A549 (cell line): ENCODE results near the gene PLPP6. TPM values are rescaled to one million over a fixed set of nuclear protein-coding genes. Genes with fewer than 3 reads are reported as not detected.

ENCODE experiments used
- ATAC-seq, 2 experiments: fragments of 200-7000 bp in 1 of 2; fragments of >200 bp in 1 of 2; cut with Nextera tagmentation in 1 of 2; cut with Tn5 transposase in 1 of 2; 3 replicates each; pipeline versions ENCODE4 v1.8.0 to v1.9.1; 2018 to 2020; ENCODE audit warnings: mild to moderate bottlenecking in 1 of 2, moderate library complexity in 1 of 2
- CTCF ChIA-PET: fragments of 300-600 bp; sonication (Branson Sonifier 250); formaldehyde crosslinking; extraction: SDS; loops from one replicate; lab custom pipeline; 2021; ENCODE audit warnings: antibody characterized with exemption, inconsistent platforms; lab: Yijun Ruan, JAX
- POLR2A ChIA-PET: fragments of 350-600 bp; formaldehyde crosslinking; extraction: SDS; loops from one replicate; lab custom pipeline; 2021; ENCODE audit warnings: antibody characterized with exemption, inconsistent platforms; lab: Yijun Ruan, JAX
- DNase-seq, 2 experiments: peaks; one replicate each; pipeline versions ENCODE4 v3.0.0 to v3.0.0-alpha.2; 2011 to 2016; ENCODE audit warnings: low read depth in 1 of 2, low spot score in 1 of 2
- FAIRE-seq: peaks from 2 replicates; lab custom pipeline; 2011; peaks lifted over from hg19 to GRCh38; lab: Jason Lieb, UNC
- H3K27ac ChIP-seq, 2 experiments: fragments of >200 bp; sonication (Bioruptor Twin); formaldehyde crosslinking; 3 replicates each; pipeline ENCODE4 v1.5.1; 2016 to 2017
- H3K4me1 ChIP-seq: fragments of >200 bp; sonication (Bioruptor Twin); formaldehyde crosslinking; 3 replicates; pipeline ENCODE4 v1.6.1; 2016
- H3K4me2 ChIP-seq: fragments of >200 bp; sonication (Bioruptor Twin); formaldehyde crosslinking; 3 replicates; pipeline ENCODE4 v1.6.1; 2016
- H3K4me3 ChIP-seq: fragments of >200 bp; sonication (Bioruptor Twin); formaldehyde crosslinking; 3 replicates; pipeline ENCODE4 v1.5.1; 2016
- H3K9me3 ChIP-seq: fragments of >200 bp; sonication (Bioruptor Twin); formaldehyde crosslinking; 3 replicates; pipeline ENCODE4 v1.6.1; 2016
- CHD2 ChIP-seq: fragments of 150-350 bp; IDR thresholded peaks from 2 replicates; pipeline ENCODE4 v1.6.1; 2014; ENCODE audit warnings: low read length; ENCODE audit not compliant: partially characterized antibody
- CHD4 ChIP-seq: fragments of 200-600 bp; sonication (generic); IDR thresholded peaks from 2 replicates; pipeline ENCODE4 v1.6.1; 2016; ENCODE audit warnings: antibody characterized with exemption, mild to moderate bottlenecking, borderline replicate concordance
- E2F6 ChIP-seq: IDR thresholded peaks from 2 replicates; pipeline ENCODE4 v1.6.1; 2012; ENCODE audit warnings: low read depth, borderline replicate concordance
- EHMT2 ChIP-seq: fragments of 200-600 bp; sonication (generic); IDR thresholded peaks from 2 replicates; pipeline ENCODE4 v1.6.1; 2016; ENCODE audit warnings: antibody characterized with exemption, low read depth, mild to moderate bottlenecking, moderate library complexity
- ELK1 ChIP-seq: fragments of 150-350 bp; IDR thresholded peaks from 2 replicates; pipeline ENCODE4 v1.6.1; 2014; ENCODE audit warnings: low read depth, mild to moderate bottlenecking, low read length
- GATA3 ChIP-seq: IDR thresholded peaks from 2 replicates; pipeline ENCODE4 v1.6.1; 2012; ENCODE audit warnings: borderline replicate concordance
- HOXB13 ChIP-seq: fragments of 250-450 bp; sonication (Bioruptor Pico); IDR thresholded peaks from 2 replicates; pipeline ENCODE4 v1.5.0; 2020; ENCODE audit warnings: low read depth, mild to moderate bottlenecking, moderate library complexity
- HOXB5 ChIP-seq: fragments of 250-450 bp; sonication (Bioruptor Pico); IDR thresholded peaks from 2 replicates; pipeline ENCODE4 v1.5.0; 2020; ENCODE audit warnings: mild to moderate bottlenecking, moderate library complexity
- JUNB ChIP-seq: fragments of >200 bp; sonication (Bioruptor Twin); formaldehyde crosslinking; IDR thresholded peaks from 2 replicates; pipeline ENCODE4 v1.6.1; 2016
- KDM1A ChIP-seq: fragments of 200-600 bp; sonication (generic); IDR thresholded peaks from 2 replicates; pipeline ENCODE4 v1.6.1; 2016; ENCODE audit warnings: low read depth, mild to moderate bottlenecking
- MAFK ChIP-seq: fragments of 450-650 bp; IDR thresholded peaks from 2 replicates; pipeline ENCODE4 v1.6.1; 2014; ENCODE audit not compliant: partially characterized antibody
- MYC ChIP-seq: IDR thresholded peaks from 2 replicates; pipeline ENCODE4 v1.6.1; 2012; ENCODE audit warnings: mild to moderate bottlenecking, inconsistent platforms, low read length, improper control_type of control experiment, borderline replicate concordance
- RAD21 ChIP-seq, 2 experiments: fragments of >200 bp in 1 of 2; sonication (Bioruptor Twin) in 1 of 2; formaldehyde crosslinking in 1 of 2; IDR thresholded peaks in 1 of 2; conservative IDR thresholded peaks in 1 of 2; 2 replicates in 1 of 2; 3 replicates in 1 of 2; pipeline ENCODE4 v1.6.1; 2012 to 2018; ENCODE audit warnings: inconsistent platforms in 1 of 2
- RFX5 ChIP-seq: fragments of 450-650 bp; IDR thresholded peaks from 2 replicates; pipeline ENCODE4 v1.7.1; 2014; ENCODE audit warnings: antibody characterized with exemption, mild to moderate bottlenecking, moderate library complexity
- RNF2 ChIP-seq: fragments of 200-600 bp; sonication (generic); IDR thresholded peaks from 2 replicates; pipeline ENCODE4 v1.6.1; 2016; ENCODE audit warnings: low read depth, mild to moderate bottlenecking, antibody characterized with exemption, moderate library complexity, borderline replicate concordance
- USF2 ChIP-seq: fragments of 450-650 bp; IDR thresholded peaks from 2 replicates; pipeline ENCODE4 v1.6.1; 2014; ENCODE audit warnings: antibody characterized with exemption
- ZNF302 ChIP-seq: fragments of 250-450 bp; sonication (Bioruptor Pico); IDR thresholded peaks from 2 replicates; pipeline ENCODE4 v1.9.0; 2021; ENCODE audit warnings: inconsistent platforms, mild to moderate bottlenecking, moderate library complexity
- WGBS: methylation state at CpG from one replicate; pipeline ENCODE4 v1.1.6; 2017; ENCODE audit errors: missing lambda C conversion rate; 5-methylcytosine and 5-hydroxymethylcytosine counted together
- polyA plus RNA-seq, 4 experiments: library from polyadenylated mRNA; depleted of rRNA in 3 of 4; stranded (reverse); fragments of >200 nt; fragmentation: RNase III in 1 of 4; extraction: RNeasy Plus Mini Kit Qiagen cat#74134 plus additional on column Dnase treatment in 1 of 4; gene quantifications; 2 replicates in 3 of 4; 3 replicates in 1 of 4; pipeline ENCODE4 v1.2.3, GENCODE V29; 2011 to 2017
- TF ChIP-seq, protein P1 (sequence below): fragments of >200 bp; sonication (Bioruptor Twin); formaldehyde crosslinking; IDR thresholded peaks from 3 replicates; pipeline ENCODE4 v1.5.1; 2016
- TF ChIP-seq, protein P2 (sequence below): IDR thresholded peaks from 2 replicates; pipeline ENCODE4 v1.6.1; 2012
- TF ChIP-seq, protein P3 (sequence below): fragments of 250-450 bp; sonication (Bioruptor Pico); IDR thresholded peaks from 2 replicates; pipeline ENCODE4 v1.5.0; 2020; ENCODE audit warnings: low read depth, mild to moderate bottlenecking, moderate library complexity
- TF ChIP-seq, protein P4 (sequence below): fragments of >200 bp; sonication (Bioruptor Twin); formaldehyde crosslinking; IDR thresholded peaks from 2 replicates; pipeline ENCODE4 v1.6.1; 2016
- TF ChIP-seq, protein P5 (sequence below): fragments of >200 bp; sonication (Bioruptor Twin); formaldehyde crosslinking; IDR thresholded peaks from 3 replicates; pipeline ENCODE4 v1.6.1; 2016

PLPP6 gene
- polyA plus RNA-seq, 2 of the 4 experiments (the other 2 are of a cell fraction) = 11.2 to 13.5 TPM

GRCh38 chr9:4690144-4690543, 28.1 kb downstream of the PLPP6 start:
- H3K4me2 ChIP-seq = no peak overlapping the region
- H3K4me1 ChIP-seq = no peaks in the 10 kb centered on the region
- TF ChIP-seq CHD2 (no peak), JUNB (no peak), GATA3 (no peak)
- TF ChIP-seq, protein P1, sequence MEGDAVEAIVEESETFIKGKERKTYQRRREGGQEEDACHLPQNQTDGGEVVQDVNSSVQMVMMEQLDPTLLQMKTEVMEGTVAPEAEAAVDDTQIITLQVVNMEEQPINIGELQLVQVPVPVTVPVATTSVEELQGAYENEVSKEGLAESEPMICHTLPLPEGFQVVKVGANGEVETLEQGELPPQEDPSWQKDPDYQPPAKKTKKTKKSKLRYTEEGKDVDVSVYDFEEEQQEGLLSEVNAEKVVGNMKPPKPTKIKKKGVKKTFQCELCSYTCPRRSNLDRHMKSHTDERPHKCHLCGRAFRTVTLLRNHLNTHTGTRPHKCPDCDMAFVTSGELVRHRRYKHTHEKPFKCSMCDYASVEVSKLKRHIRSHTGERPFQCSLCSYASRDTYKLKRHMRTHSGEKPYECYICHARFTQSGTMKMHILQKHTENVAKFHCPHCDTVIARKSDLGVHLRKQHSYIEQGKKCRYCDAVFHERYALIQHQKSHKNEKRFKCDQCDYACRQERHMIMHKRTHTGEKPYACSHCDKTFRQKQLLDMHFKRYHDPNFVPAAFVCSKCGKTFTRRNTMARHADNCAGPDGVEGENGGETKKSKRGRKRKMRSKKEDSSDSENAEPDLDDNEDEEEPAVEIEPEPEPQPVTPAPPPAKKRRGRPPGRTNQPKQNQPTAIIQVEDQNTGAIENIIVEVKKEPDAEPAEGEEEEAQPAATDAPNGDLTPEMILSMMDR = no peak
- no peak overlapping the region for H3K4me3 ChIP-seq
- DNase-seq = no peak
- CTCF ChIA-PET = no interaction called here
- POLR2A ChIA-PET = no interaction called here
- no peak for ATAC-seq
- FAIRE-seq = no peak
- WGBS = 94% methylated on average over 4 of the region's 4 CpGs
- H3K9me3 ChIP-seq = no peaks in the 10 kb centered on the region
- no peak overlapping the region for H3K27ac ChIP-seq

- Histone ChIP-seq H3K4me2 (no peak overlapping the region), H3K9me3 (no peaks in the 10 kb centered on the region), H3K4me3 (no peak overlapping the region), H3K27ac (no peak overlapping the region), H3K4me1 (no peaks in the 10 kb centered on the region)
- DNase-seq (no peak), FAIRE-seq (no peak), ATAC-seq (no peak)
- ChIA-PET POLR2A (interaction anchor here (1.2 kb wide), 1 partner anchor 12 kb away, joined by 3 read pairs; the partner anchor contains the start of gene CDC37L1), CTCF (interaction anchor here (0.8 to 1.4 kb wide), 3 partner anchors 11 to 30 kb away, joined by 3 to 8 read pairs (median 3); partner anchors contain the start of gene CDC37L1)
- TF ChIP-seq, protein P2, sequence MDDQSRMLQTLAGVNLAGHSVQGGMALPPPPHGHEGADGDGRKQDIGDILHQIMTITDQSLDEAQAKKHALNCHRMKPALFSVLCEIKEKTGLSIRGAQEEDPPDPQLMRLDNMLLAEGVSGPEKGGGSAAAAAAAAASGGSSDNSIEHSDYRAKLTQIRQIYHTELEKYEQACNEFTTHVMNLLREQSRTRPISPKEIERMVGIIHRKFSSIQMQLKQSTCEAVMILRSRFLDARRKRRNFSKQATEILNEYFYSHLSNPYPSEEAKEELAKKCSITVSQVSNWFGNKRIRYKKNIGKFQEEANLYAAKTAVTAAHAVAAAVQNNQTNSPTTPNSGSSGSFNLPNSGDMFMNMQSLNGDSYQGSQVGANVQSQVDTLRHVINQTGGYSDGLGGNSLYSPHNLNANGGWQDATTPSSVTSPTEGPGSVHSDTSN = no peak
- TF ChIP-seq HOXB5 (CRISPR knock-in tag) (no peak), RFX5 (no peak), MAFK (no peak), ZNF302 (CRISPR knock-in tag) (no peak), ELK1 (no peak), CHD4 (no peak), RAD21 (conservative IDR thresholded peaks at IDR 0.05 in 1 of 2, IDR thresholded peaks at IDR 0.05 in 1 of 2) (no peak), EHMT2 (no peak), RNF2 (no peak), USF2 (no peak), KDM1A (no peak), E2F6 (no peak), HOXB13 (CRISPR knock-in tag) (no peak), MYC (no peak)
- TF ChIP-seq, protein P3, sequence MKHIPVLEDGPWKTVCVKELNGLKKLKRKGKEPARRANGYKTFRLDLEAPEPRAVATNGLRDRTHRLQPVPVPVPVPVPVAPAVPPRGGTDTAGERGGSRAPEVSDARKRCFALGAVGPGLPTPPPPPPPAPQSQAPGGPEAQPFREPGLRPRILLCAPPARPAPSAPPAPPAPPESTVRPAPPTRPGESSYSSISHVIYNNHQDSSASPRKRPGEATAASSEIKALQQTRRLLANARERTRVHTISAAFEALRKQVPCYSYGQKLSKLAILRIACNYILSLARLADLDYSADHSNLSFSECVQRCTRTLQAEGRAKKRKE = no peak
- TF ChIP-seq, protein P4, sequence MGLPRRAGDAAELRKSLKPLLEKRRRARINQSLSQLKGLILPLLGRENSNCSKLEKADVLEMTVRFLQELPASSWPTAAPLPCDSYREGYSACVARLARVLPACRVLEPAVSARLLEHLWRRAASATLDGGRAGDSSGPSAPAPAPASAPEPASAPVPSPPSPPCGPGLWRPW = no peak
- TF ChIP-seq, protein P5, sequence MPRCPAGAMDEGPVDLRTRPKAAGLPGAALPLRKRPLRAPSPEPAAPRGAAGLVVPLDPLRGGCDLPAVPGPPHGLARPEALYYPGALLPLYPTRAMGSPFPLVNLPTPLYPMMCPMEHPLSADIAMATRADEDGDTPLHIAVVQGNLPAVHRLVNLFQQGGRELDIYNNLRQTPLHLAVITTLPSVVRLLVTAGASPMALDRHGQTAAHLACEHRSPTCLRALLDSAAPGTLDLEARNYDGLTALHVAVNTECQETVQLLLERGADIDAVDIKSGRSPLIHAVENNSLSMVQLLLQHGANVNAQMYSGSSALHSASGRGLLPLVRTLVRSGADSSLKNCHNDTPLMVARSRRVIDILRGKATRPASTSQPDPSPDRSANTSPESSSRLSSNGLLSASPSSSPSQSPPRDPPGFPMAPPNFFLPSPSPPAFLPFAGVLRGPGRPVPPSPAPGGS = no peak
- WGBS = 80% methylated on average over 3 of the region's 3 CpGs
These were observed 29.7 kb downstream of the PLPP6 start for GRCh38 chr9:4691795-4692194.
